HUES64 (cell line): ENCODE data around the gene PTPN9.
"Not testable (repeated sequence)": the region's sequence is repeated elsewhere in the genome, so short reads cannot be mapped to it uniquely, and the experiment has no call there.

ENCODE experiments used
- H3K27ac ChIP-seq: 2 replicates; pipeline ENCODE4 v1.7.0; 2013; ENCODE audit warnings: low read depth, low read length, inconsistent platforms
- H3K27me3 ChIP-seq: 2 replicates; pipeline ENCODE4 v1.6.1; 2013; ENCODE audit warnings: mild to moderate bottlenecking, low read length; ENCODE audit not compliant: insufficient read depth
- H3K36me3 ChIP-seq: 2 replicates; pipeline ENCODE4 v1.6.1; 2013; ENCODE audit warnings: mild to moderate bottlenecking, low read length; ENCODE audit not compliant: insufficient read depth
- H3K4me1 ChIP-seq: 2 replicates; pipeline ENCODE4 v1.6.1; 2013; ENCODE audit warnings: mild to moderate bottlenecking, low read length, moderate library complexity; ENCODE audit not compliant: insufficient read depth
- H3K4me3 ChIP-seq: 2 replicates; pipeline ENCODE4 v1.5.1; 2013; ENCODE audit warnings: mild to moderate bottlenecking, low read length, moderate library complexity
- H3K9ac ChIP-seq: 2 replicates; pipeline ENCODE4 v1.6.1; 2013; ENCODE audit warnings: mild to moderate bottlenecking, low read depth, low read length
- H3K9me3 ChIP-seq: 2 replicates; pipeline ENCODE4 v1.6.1; 2013; ENCODE audit warnings: low read depth, low read length; ENCODE audit not compliant: insufficient read depth
- WGBS: fragments of 150-250, 120-280 bp; methylation state at CpG from one replicate; pipeline ENCODE4 v1.1.7; 2013; ENCODE audit warnings: missing lambda C conversion rate; 5-methylcytosine and 5-hydroxymethylcytosine counted together

The PTPN9 gene

GRCh38 chr15:75523011-75523410 is 56.1 kb downstream of the PTPN9 start:
- H3K4me1 ChIP-seq = no peaks in the 10 kb centered on the region
- no peak overlapping the region for H3K4me3 ChIP-seq
- H3K36me3 ChIP-seq = peaks cover 87% of the 10 kb centered on the region
- H3K27ac ChIP-seq = no peak overlapping the region
- no peak overlapping the region for H3K9ac ChIP-seq
- 94% methylated on average over 1 of the region's 2 CpGs for WGBS
- H3K9me3 ChIP-seq = no peaks in the 10 kb centered on the region
- H3K27me3 ChIP-seq = no peaks in the 10 kb centered on the region

- Histone ChIP-seq H3K36me3 (peaks cover 84% of the 10 kb centered on the region), H3K4me3 (no peak overlapping the region), H3K4me1 (no peaks in the 10 kb centered on the region), H3K9me3 (no peaks in the 10 kb centered on the region), H3K9ac (no peak overlapping the region), H3K27me3 (no peaks in the 10 kb centered on the region), H3K27ac (no peak overlapping the region)
- WGBS = 92% methylated on average over 1 of the region's 1 CpG
These were observed 61.9 kb downstream of the PTPN9 start for GRCh38 chr15:75517233-75517632.

- 95% methylated on average over 7 of the region's 7 CpGs for WGBS
- H3K27me3 ChIP-seq = no peaks in the 10 kb centered on the region
These were observed 70.1 kb downstream of the PTPN9 start for GRCh38 chr15:75508840-75509532.

GRCh38 chr15:75502360-75502759 is 76.8 kb downstream of the PTPN9 start:
- Histone ChIP-seq H3K4me1 (no peaks in the 10 kb centered on the region), H3K27ac (no peak overlapping the region), H3K27me3 (no peaks in the 10 kb centered on the region), H3K36me3 (peaks cover 62% of the 10 kb centered on the region), H3K9me3 (peaks cover 12% of the 10 kb centered on the region), H3K4me3 (no peak overlapping the region), H3K9ac (no peak overlapping the region)
- 97% methylated on average over 8 of the region's 8 CpGs for WGBS

More at GRCh38 chr15:75508840-75509532, 70.1 kb downstream of the PTPN9 start:
- Histone ChIP-seq H3K4me1 (no peaks in the 10 kb centered on the region), H3K27ac (no peak overlapping the region), H3K9me3 (peaks cover 9% of the 10 kb centered on the region), H3K36me3 (peaks cover 74% of the 10 kb centered on the region), H3K4me3 (no peak overlapping the region), H3K9ac (no peak overlapping the region)

GRCh38 chr15:75493732-75494131 is 85.4 kb downstream of the PTPN9 start:
- peaks cover 57% of the 10 kb centered on the region for H3K36me3 ChIP-seq
- H3K9ac ChIP-seq = no peak overlapping the region
- 99% methylated on average over 2 of the region's 4 CpGs for WGBS
- H3K27ac ChIP-seq = no peak overlapping the region
- no peaks in the 10 kb centered on the region for H3K4me1 ChIP-seq
- no peaks in the 10 kb centered on the region for H3K9me3 ChIP-seq
- H3K4me3 ChIP-seq = no peak overlapping the region
- H3K27me3 ChIP-seq = no peaks in the 10 kb centered on the region

- H3K27ac ChIP-seq = no peak overlapping the region
- H3K27me3 ChIP-seq = no peaks in the 10 kb centered on the region
- peaks cover 58% of the 10 kb centered on the region for H3K36me3 ChIP-seq
- no peak overlapping the region for H3K9ac ChIP-seq
- 100% methylated on average over 1 of the region's 1 CpG for WGBS
- H3K9me3 ChIP-seq = peaks cover 18% of the 10 kb centered on the region; the same call in 1 of the 2 replicates
- H3K4me3 ChIP-seq = no peak overlapping the region
- no peaks in the 10 kb centered on the region for H3K4me1 ChIP-seq
These were observed 95.2 kb downstream of the PTPN9 start for GRCh38 chr15:75483961-75484360.

- H3K4me3 ChIP-seq, H3K27me3 ChIP-seq, H3K9ac ChIP-seq, H3K27ac ChIP-seq, H3K4me1 ChIP-seq: not testable (repeated sequence)
- peaks cover 18% of the 10 kb centered on the region; the same call in 1 of the 2 replicates for H3K9me3 ChIP-seq
- WGBS = 94% methylated on average over 5 of the region's 5 CpGs
- H3K36me3 ChIP-seq = peaks cover 59% of the 10 kb centered on the region
These were observed 95.6 kb downstream of the PTPN9 start for GRCh38 chr15:75483556-75483955.

- no peak overlapping the region for H3K9ac ChIP-seq
- peaks cover 18% of the 10 kb centered on the region; the same call in 1 of the 2 replicates for H3K9me3 ChIP-seq
- no peaks in the 10 kb centered on the region for H3K4me1 ChIP-seq
- no peak overlapping the region for H3K4me3 ChIP-seq
- no peak overlapping the region for H3K27ac ChIP-seq
- H3K27me3 ChIP-seq = no peaks in the 10 kb centered on the region
- H3K36me3 ChIP-seq = peaks cover 59% of the 10 kb centered on the region
- WGBS = 100% methylated on average over 1 of the region's 1 CpG
These were observed 96.0 kb downstream of the PTPN9 start for GRCh38 chr15:75483106-75483505.

- H3K4me3 ChIP-seq, H3K9ac ChIP-seq, H3K27me3 ChIP-seq, H3K4me1 ChIP-seq, H3K27ac ChIP-seq: not testable (repeated sequence)
- 96% methylated on average over 50 of the region's 54 CpGs for WGBS
- H3K9me3 ChIP-seq = peaks cover 15% of the 10 kb centered on the region; the same call in 1 of the 2 replicates
- peaks cover 50% of the 10 kb centered on the region for H3K36me3 ChIP-seq
These were observed 98.7 kb downstream of the PTPN9 start for GRCh38 chr15:75480463-75480862.

- peaks cover 15% of the 10 kb centered on the region; the same call in 1 of the 2 replicates for H3K9me3 ChIP-seq
- H3K9ac ChIP-seq = no peak overlapping the region
- H3K27me3 ChIP-seq = no peaks in the 10 kb centered on the region
- peaks cover 49% of the 10 kb centered on the region for H3K36me3 ChIP-seq
- no peaks in the 10 kb centered on the region for H3K4me1 ChIP-seq
- no peak overlapping the region for H3K27ac ChIP-seq
- H3K4me3 ChIP-seq = no peak overlapping the region
- 93% methylated on average over 2 of the region's 2 CpGs for WGBS
These were observed 99.4 kb downstream of the PTPN9 start for GRCh38 chr15:75479670-75480069.

GRCh38 chr15:75477094-75477493 is 102.0 kb downstream of the PTPN9 start:
- WGBS = 97% methylated on average over 5 of the region's 5 CpGs
- not testable (repeated sequence) for H3K4me3 ChIP-seq, H3K27ac ChIP-seq, H3K27me3 ChIP-seq, H3K9ac ChIP-seq, H3K4me1 ChIP-seq, H3K9me3 ChIP-seq
- peaks cover 51% of the 10 kb centered on the region for H3K36me3 ChIP-seq
